Right lobe of liver (tissue), 4 donors: ENCODE data around the gene RNF13.

Experiments
- POLR2A ChIP-seq: fragments of 450-650 bp; IDR thresholded peaks from one replicate; pipeline ENCODE4 v1.6.1; 2017; ENCODE audit warnings: antibody characterized with exemption, mild to moderate bottlenecking
- TF ChIP-seq, protein P1 (sequence below), 4 donors: fragments of 200-600 bp in 3 of 4; fragments of 450-650 bp in 1 of 4; IDR thresholded peaks; one replicate each; pipeline versions ENCODE4 v1.5.1 to v1.8.0; 2016 to 2022; ENCODE audit warnings: antibody characterized with exemption in 4 of 4, mild to moderate bottlenecking in 2 of 4
- donor health status: DM: no; HTN: no; CAD: no.
- donor health status: DM: no; HTN: no; CAD: no.
- donor health status: DM: no; HTN: yes; CAD: no.

DNA sequence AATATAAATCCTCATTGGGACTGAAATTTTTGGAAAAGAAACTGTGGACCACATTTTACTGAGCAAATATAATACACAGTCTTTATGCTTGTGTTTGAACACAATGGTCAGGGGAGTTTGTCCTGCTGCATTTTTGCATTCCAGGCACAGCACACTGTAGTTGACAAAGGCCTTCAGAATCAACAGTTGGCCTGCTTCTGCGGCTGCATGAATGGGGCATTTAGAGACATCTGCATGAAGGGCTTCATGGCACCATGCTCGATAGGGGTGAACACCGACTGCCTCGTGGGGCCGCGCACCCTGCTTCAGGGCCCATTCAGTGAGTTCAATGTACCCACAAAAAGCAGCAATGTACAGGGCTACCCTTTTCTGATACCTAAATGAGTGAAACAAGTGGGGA lies 45.3 kb upstream of the RNF13 start:
- TF ChIP-seq, protein P1, sequence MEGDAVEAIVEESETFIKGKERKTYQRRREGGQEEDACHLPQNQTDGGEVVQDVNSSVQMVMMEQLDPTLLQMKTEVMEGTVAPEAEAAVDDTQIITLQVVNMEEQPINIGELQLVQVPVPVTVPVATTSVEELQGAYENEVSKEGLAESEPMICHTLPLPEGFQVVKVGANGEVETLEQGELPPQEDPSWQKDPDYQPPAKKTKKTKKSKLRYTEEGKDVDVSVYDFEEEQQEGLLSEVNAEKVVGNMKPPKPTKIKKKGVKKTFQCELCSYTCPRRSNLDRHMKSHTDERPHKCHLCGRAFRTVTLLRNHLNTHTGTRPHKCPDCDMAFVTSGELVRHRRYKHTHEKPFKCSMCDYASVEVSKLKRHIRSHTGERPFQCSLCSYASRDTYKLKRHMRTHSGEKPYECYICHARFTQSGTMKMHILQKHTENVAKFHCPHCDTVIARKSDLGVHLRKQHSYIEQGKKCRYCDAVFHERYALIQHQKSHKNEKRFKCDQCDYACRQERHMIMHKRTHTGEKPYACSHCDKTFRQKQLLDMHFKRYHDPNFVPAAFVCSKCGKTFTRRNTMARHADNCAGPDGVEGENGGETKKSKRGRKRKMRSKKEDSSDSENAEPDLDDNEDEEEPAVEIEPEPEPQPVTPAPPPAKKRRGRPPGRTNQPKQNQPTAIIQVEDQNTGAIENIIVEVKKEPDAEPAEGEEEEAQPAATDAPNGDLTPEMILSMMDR (IDR thresholded peaks at IDR 0.05): no peak
- TF ChIP-seq POLR2A: no peak
